GM12878 (cell line): ENCODE measurements around the gene SLC39A7. TPM values are rescaled to one million over a fixed set of nuclear protein-coding genes. Genes with fewer than 3 reads are reported as not detected.

ENCODE experiments used
- ATAC-seq: fragments of 200-7000 bp; cut with Tn5 transposase; 3 replicates; pipeline ENCODE4 v1.9.1; 2020; ENCODE audit warnings: mild to moderate bottlenecking, moderate library complexity
- BruUV-seq: library from RNA; stranded (reverse); fragments of 400-500 nt; replicated peaks from 2 replicates; lab custom pipeline; 2021; lab: Mats Ljungman, UMichigan
- CTCF ChIA-PET: fragments of 300-600 bp; sonication (Branson Sonifier 250); formaldehyde crosslinking; extraction: SDS; loops from one replicate; lab custom pipeline; 2021; ENCODE audit warnings: inconsistent platforms; lab: Yijun Ruan, JAX
- POLR2A ChIA-PET: fragments of 350-600 bp; formaldehyde crosslinking; extraction: SDS; loops from one replicate; lab custom pipeline; 2021; ENCODE audit warnings: inconsistent platforms; lab: Charles Lee
- RAD21 ChIA-PET: fragments of 300-600 bp; sonication (Branson Sonifier 250); formaldehyde crosslinking; loops from one replicate; lab custom pipeline; 2023; ENCODE audit warnings: antibody characterized with exemption; ENCODE audit not compliant: unreplicated experiment; lab: Charles Lee
- SMC1A ChIA-PET: fragments of 300-600 bp; sonication (Branson Sonifier 250); formaldehyde crosslinking; loops from one replicate; lab custom pipeline; 2023; ENCODE audit not compliant: unreplicated experiment, uncharacterized antibody; lab: Charles Lee
- DNase-seq: peaks from one replicate; pipeline ENCODE4 v3.0.0-alpha.2; 2011; ENCODE audit warnings: low read depth, low spot score
- FAIRE-seq: peaks from 3 replicates; lab custom pipeline; 2011; peaks lifted over from hg19 to GRCh38; lab: Jason Lieb, UNC
- H2AFZ ChIP-seq: 2 replicates; pipeline ENCODE4 v1.6.0; 2011; ENCODE audit warnings: low read depth, low read length, control low read depth; ENCODE audit not compliant: control insufficient read depth
- H3K27ac ChIP-seq: 2 replicates; pipeline ENCODE4 v1.5.1; 2011; ENCODE audit warnings: control low read depth; ENCODE audit not compliant: control insufficient read depth, insufficient read depth
- H3K27me3 ChIP-seq, 2 experiments: replicated peaks in 1 of 2; 2 replicates each; pipeline versions ENCODE4 v1.6.0 to v1.6.1; 2011; ENCODE audit warnings: low read length in 1 of 2; ENCODE audit not compliant: control insufficient read depth in 2 of 2, insufficient read depth in 2 of 2
- H3K36me3 ChIP-seq, 2 experiments: 2 replicates each; pipeline ENCODE4 v1.5.1; 2011; ENCODE audit warnings: low read length in 1 of 2; ENCODE audit not compliant: control insufficient read depth in 2 of 2, insufficient read depth in 2 of 2
- H3K4me1 ChIP-seq: 2 replicates; pipeline ENCODE4 v1.6.1; 2011; ENCODE audit warnings: mild to moderate bottlenecking, low read length, moderate library complexity, mixed read lengths; ENCODE audit not compliant: control insufficient read depth, insufficient read depth
- H3K4me2 ChIP-seq: 2 replicates; pipeline ENCODE4 v1.6.0; 2011; ENCODE audit warnings: control low read depth; ENCODE audit not compliant: control insufficient read depth, insufficient read depth
- H3K4me3 ChIP-seq: fragments of 200-600 bp; sonication (generic); 2 replicates; pipeline ENCODE4 v1.5.1; 2016
- H3K79me2 ChIP-seq: 2 replicates; pipeline ENCODE4 v1.6.0; 2011; ENCODE audit warnings: low read length; ENCODE audit not compliant: control insufficient read depth, insufficient read depth
- H3K9ac ChIP-seq: 2 replicates; pipeline ENCODE4 v1.8.0; 2011; ENCODE audit warnings: low read length, control low read depth, mixed read lengths; ENCODE audit not compliant: control insufficient read depth, insufficient read depth
- H3K9me3 ChIP-seq: replicated peaks from 3 replicates; pipeline ENCODE4 v1.5.1; 2011; ENCODE audit warnings: mild to moderate bottlenecking, low read length; ENCODE audit not compliant: control insufficient read depth, insufficient read depth
- H4K20me1 ChIP-seq: 2 replicates; pipeline ENCODE4 v1.6.0; 2011; ENCODE audit not compliant: control insufficient read depth, insufficient read depth
- NR2F1 ChIP-seq: fragments of 450-650 bp; conservative IDR thresholded peaks from 2 replicates; pipeline ENCODE4 v1.6.1; 2017; ENCODE audit warnings: mild to moderate bottlenecking
- WGBS: methylation state at CpG from one replicate; pipeline ENCODE4 v1.1.6; 2016; ENCODE audit warnings: low lambda C conversion rate; ENCODE audit not compliant: insufficient replicate concordance, insufficient coverage; ENCODE audit errors: missing lambda C conversion rate; 5-methylcytosine and 5-hydroxymethylcytosine counted together
- in situ Hi-C: fragments of 300-500 bp; cut with MboI; formaldehyde crosslinking; loops from 9 replicates; pipeline ENCODE4 v1.14.3; 2018; ENCODE audit warnings: mixed read lengths
- intact Hi-C: fragments of 100-400 bp; cut with micrococcal nuclease; formaldehyde crosslinking; loops from one replicate; pipeline ENCODE4 v1.14.2; 2022; ENCODE audit not compliant: unreplicated experiment
- polyA plus RNA-seq, 11 experiments: library from polyadenylated mRNA; depleted of rRNA in 4 of 11; unstranded in 6 of 11; stranded (reverse) in 5 of 11; fragments of >200 nt; fragmentation: Nextera tagmentation in 4 of 11; fragmentation: Illumina TruSeq in 1 of 11; extraction: Ambion mirVana in 4 of 11; extraction: Trizol in 1 of 11; gene quantifications; 1 replicate in 1 of 11; 2 replicates in 10 of 11; pipeline versions ENCODE4 v1.2.1 to v1.2.3, GENCODE V29; 2011 to 2016; ENCODE audit warnings: inconsistent platforms in 2 of 11, missing spikeins in 2 of 11, low read depth in 1 of 11
- total RNA-seq, 4 experiments: library from RNA; depleted of rRNA in 3 of 4; stranded (reverse); fragments of >200 nt in 3 of 4; fragmentation: Illumina TruSeq in 1 of 4; extraction: Trizol in 1 of 4; gene quantifications; 2 replicates each; pipeline versions ENCODE4 v1.2.1 to v1.2.3, GENCODE V29; 2013 to 2021
- TF ChIP-seq, protein P1 (sequence below): fragments of 150-350 bp; IDR thresholded peaks from 2 replicates; pipeline ENCODE4 v1.6.1; 2014; ENCODE audit warnings: mild to moderate bottlenecking, low read depth, low read length
- TF ChIP-seq, protein P2 (sequence below), 3 experiments: IDR thresholded peaks in 2 of 3; conservative IDR thresholded peaks in 1 of 3; 2 replicates each; pipeline ENCODE4 v1.5.1; 2011; ENCODE audit warnings: low read depth in 3 of 3, low read length in 3 of 3, mild to moderate bottlenecking in 3 of 3, control low read depth in 2 of 3, moderate library complexity in 2 of 3, inconsistent platforms in 1 of 3, mixed read lengths in 1 of 3; ENCODE audit not compliant: control insufficient read depth in 2 of 3, insufficient read depth in 1 of 3; ENCODE audit errors: extremely low read depth in 1 of 3

Gene SLC39A7
- total and polyA plus RNA-seq, 10 of the 15 experiments (the other 5 are each of a cell fraction or from before 2014, with no cell fraction given) = 7.3 to 63.1 (median 40.6) TPM

DNA sequence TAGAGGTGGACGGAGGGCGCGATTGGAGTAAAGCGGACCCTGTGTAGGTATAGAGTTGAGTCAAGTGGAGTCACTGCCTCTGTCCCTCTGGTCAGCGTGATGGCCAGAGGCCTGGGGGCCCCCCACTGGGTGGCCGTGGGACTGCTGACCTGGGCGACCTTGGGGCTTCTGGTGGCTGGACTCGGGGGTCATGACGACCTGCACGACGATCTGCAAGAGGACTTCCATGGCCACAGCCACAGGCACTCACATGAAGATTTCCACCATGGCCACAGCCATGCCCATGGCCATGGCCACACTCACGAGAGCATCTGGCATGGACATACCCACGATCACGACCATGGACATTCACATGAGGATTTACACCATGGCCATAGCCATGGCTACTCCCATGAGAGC, 479 bp downstream of the SLC39A7 start:
- FAIRE-seq = no peak
- Histone ChIP-seq H3K27ac (peak overlapping the region; percentile 99), H3K79me2 (peaks cover 33% of the 10 kb centered on the region)
- CTCF ChIA-PET = no interaction called here
- peak; percentile 44; the same call in 1 of the 2 replicates for TF ChIP-seq NR2F1
- TF ChIP-seq, protein P1, sequence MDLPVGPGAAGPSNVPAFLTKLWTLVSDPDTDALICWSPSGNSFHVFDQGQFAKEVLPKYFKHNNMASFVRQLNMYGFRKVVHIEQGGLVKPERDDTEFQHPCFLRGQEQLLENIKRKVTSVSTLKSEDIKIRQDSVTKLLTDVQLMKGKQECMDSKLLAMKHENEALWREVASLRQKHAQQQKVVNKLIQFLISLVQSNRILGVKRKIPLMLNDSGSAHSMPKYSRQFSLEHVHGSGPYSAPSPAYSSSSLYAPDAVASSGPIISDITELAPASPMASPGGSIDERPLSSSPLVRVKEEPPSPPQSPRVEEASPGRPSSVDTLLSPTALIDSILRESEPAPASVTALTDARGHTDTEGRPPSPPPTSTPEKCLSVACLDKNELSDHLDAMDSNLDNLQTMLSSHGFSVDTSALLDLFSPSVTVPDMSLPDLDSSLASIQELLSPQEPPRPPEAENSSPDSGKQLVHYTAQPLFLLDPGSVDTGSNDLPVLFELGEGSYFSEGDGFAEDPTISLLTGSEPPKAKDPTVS = no peak
- TF ChIP-seq, protein P2, sequence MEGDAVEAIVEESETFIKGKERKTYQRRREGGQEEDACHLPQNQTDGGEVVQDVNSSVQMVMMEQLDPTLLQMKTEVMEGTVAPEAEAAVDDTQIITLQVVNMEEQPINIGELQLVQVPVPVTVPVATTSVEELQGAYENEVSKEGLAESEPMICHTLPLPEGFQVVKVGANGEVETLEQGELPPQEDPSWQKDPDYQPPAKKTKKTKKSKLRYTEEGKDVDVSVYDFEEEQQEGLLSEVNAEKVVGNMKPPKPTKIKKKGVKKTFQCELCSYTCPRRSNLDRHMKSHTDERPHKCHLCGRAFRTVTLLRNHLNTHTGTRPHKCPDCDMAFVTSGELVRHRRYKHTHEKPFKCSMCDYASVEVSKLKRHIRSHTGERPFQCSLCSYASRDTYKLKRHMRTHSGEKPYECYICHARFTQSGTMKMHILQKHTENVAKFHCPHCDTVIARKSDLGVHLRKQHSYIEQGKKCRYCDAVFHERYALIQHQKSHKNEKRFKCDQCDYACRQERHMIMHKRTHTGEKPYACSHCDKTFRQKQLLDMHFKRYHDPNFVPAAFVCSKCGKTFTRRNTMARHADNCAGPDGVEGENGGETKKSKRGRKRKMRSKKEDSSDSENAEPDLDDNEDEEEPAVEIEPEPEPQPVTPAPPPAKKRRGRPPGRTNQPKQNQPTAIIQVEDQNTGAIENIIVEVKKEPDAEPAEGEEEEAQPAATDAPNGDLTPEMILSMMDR (IDR thresholded peaks at IDR 0.05 in 2 of 3, conservative IDR thresholded peaks at IDR 0.05 in 1 of 3; ENCODE audit: control insufficient read depth in 2 of 3, extremely low read depth in 1 of 3, insufficient read depth in 1 of 3, low read depth in 3 of 3, low read length in 3 of 3) = 0 out of 6 replicates have a peak, but pooled peaks of 1 of the 3 experiments have one; percentile 1
- TF ChIP-seq, all 136 proteins: peak for 2
- no peaks in the 10 kb centered on the region for H3K9me3 ChIP-seq
- peaks cover 39% of the 10 kb centered on the region for H3K4me1 ChIP-seq
- BruUV-seq = TSS peak; percentile 91
- peaks cover 10 to 25% of the 10 kb centered on the region in 2 experiments for H3K36me3 ChIP-seq
- 7% methylated on average over 14 of the region's 14 CpGs for WGBS
- no peaks in the 10 kb centered on the region for H3K27me3 ChIP-seq
- ATAC-seq (no peak), DNase-seq (no peak)
- POLR2A ChIA-PET = no interaction called here
- peak overlapping the region; percentile 100 for H3K4me2 ChIP-seq
- in situ Hi-C loops = no loop called here
- peak overlapping the region; percentile 97 for H2AFZ ChIP-seq
- RAD21 ChIA-PET = no interaction called here
- H4K20me1 ChIP-seq = no peaks in the 10 kb centered on the region
- peak overlapping the region; percentile 99 for H3K9ac ChIP-seq
- SMC1A ChIA-PET = no interaction called here
- peak overlapping the region; percentile 95 for H3K4me3 ChIP-seq
- intact Hi-C loops = loop anchor here (10.0 kb wide), 1 partner anchor 374 kb away; no protein-coding TSS in a partner anchor
